Fibroblast of skin of scalp (primary cell): ENCODE measurements around the gene RAB8A.
"Not testable (repeated sequence)": the region's sequence is repeated elsewhere in the genome, so short reads cannot be mapped to it uniquely, and the experiment has no call there.

Experiments
- DNase-seq: peaks from one replicate; pipeline ENCODE4 v3.0.0-alpha.2; 2013

Gene RAB8A

GRCh38 chr19:16078759-16079707 is 32.7 kb upstream of the RAB8A start:
- peak; percentile 99 for DNase-seq

DNA sequence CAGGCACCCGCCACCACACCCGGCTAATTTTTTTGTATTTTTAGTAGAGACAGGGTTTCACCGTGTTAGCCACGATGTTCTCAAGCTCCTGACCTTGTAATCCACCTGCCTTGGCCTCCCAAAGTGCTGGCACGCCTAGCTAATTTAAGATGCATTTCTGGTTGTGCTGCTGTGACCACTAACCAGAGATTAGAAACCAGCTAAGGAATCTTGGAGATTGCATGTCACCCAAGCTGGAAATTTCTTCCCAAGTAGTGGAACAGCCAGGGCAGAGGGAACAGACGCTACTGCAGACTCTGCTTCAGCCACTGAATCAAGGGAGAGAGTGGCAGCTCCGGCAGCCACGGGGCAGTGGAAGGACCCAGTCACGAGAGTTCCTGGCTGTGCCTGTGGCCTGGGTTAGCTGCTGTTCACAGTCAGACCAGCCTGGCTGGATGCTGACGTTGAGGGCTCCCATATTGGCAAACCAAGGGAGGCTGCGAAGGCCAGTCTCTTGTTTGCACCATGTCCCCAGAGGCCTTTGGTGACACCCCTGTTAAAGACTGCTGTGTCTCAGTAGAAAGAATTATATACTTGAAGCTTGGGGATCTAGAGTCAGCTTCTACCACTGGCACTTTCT is 27.5 kb upstream of the RAB8A start:
- DNase-seq = peak; percentile 13

DNA sequence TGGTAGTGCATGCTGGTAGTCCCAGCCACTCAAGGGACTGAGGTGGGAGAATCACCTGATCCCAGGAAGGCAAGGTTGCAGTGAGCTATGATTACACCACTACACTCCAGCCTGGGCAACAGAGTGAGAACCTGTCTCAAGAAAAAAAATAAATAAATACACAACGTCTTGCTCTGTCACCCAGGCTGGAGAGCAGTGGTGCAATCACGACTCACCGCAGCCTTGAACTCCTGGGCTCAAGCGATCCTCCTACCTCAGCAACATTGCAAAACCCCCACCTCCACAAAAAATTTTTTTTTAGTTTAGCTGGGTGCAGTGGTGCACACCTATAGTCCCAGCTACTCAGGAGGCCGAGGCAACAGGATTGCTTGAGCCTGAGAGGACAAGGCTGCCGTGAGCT is 26.6 kb upstream of the RAB8A start:
- DNase-seq = no peak

DNA sequence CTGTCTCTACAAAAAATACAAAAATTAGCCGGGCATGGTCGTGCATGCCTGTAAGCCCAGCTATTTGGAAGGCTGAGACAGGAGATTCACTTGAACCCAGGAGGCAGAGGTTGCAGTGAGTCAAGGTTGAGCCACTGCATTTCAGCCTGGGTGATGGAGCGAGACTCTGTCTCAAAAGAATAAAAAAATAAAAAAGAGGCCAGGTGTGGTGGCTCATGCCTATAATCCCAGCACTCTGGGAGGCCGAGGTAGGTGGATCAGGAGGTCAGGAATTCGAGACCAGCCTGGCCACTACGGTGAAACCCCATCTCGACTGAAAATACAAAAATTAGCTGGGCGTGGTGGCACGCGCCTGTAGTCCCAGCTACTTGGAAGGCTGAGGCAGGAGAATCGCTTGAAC is 24.3 kb upstream of the RAB8A start:
- DNase-seq = not testable (repeated sequence)

- no peak for DNase-seq
These were observed 23.7 kb upstream of the RAB8A start for GRCh38 chr19:16087940-16088339.

GRCh38 chr19:16088351-16089009 is 23.2 kb upstream of the RAB8A start:
- no peak for DNase-seq

GRCh38 chr19:16089010-16089846 is 22.5 kb upstream of the RAB8A start:
- DNase-seq = no peak

DNA sequence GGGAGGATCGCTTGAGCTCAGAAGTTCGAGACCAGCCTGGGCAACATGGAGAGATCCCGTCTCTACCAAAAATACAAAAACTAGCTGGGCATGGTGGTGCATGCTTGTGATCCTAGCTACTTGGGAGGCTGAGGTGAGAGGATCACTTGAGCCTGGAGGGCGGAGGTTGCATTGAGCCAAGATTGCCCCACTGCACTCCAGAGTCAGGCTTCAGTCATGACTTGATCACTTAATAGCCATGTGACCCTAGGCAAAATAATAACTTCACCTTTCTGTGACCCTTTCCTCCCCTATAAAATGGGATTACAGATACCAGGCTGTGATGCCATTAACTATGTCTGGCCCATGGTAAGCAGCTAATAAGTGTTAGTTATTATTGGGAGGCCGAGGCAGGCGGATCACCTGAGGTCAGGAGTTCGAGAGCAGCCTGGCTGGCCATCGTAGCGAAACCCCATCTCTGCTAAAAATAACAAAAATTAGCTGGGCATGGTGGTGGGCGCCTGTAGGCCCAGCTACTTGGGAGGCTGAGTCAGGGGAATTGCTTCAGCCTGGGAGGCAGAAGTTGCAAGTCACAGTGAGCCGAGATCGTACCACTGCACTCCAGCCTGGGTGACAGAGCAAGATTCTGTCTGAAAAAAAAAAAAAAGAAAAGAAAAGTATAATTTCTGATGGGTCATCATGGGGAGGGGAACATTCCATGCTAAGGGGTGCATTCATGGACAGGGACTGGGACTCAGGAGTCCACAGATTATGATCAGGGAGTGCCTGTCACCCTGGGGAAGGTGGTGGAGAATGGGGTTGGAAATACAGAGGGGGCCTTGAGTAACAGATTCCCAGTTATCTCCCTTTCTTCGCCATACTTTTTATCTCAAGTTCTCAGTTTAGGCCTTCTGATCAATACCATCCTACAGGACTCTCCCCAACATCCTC is 19.9 kb upstream of the RAB8A start:
- DNase-seq = no peak

- peak; percentile 78 for DNase-seq
These were observed 17.2 kb upstream of the RAB8A start for GRCh38 chr19:16094360-16095070.

DNA sequence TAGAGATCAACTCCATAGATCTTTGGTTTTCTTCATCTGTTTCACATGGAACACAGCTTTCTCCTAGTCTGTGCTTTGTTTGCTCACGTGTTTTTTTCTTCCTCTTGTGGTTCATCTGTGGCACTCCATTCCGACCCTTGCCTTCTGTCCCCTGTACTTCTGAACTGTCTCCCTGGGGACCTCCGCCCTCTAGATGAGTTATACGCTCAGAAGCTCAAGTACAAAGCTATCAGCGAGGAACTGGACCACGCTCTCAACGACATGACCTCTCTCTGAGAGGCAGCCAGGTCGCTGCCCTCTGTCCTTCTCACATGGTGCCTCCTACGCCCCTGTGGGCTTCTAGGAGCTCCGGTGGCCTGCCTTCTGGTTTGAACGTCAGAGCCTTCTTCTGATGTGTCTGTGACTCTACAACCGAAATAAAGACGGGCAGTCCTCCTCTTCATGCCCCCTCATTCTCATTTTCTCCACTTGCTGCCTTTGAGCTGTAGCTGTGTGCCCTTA is 16.6 kb upstream of the RAB8A start:
- no peak for DNase-seq

DNA sequence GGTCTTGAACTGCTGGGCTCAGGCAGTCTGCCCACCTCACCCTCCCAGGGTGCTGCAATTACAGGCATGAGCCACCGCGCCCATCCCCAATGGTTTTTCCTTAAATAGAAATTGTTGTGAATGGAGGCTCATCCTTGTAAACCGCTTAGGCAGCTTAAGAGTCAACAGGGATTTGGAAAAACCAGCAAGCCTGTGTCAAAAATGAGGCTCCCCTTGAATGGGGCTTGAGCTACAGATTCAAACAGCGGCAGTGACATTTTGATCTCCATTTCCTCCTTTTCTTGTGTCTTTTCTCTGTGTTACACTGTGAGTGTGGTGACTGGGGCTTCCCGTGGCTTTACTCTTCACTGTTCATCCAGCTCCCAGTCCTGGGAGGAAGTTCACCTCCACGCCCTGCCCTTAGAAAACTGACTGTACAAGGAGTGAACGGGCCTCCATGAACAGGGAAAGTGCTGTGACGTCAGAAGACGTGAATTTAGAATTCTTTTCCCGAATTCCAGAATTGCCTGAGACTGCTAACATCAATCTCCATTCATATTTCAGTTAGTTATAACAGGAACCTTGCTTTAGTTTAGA is 15.3 kb upstream of the RAB8A start:
- DNase-seq = no peak

GRCh38 chr19:16098416-16098768 is 13.3 kb upstream of the RAB8A start:
- DNase-seq = no peak

- no peak for DNase-seq
These were observed 12.9 kb upstream of the RAB8A start for GRCh38 chr19:16098821-16099220.

GRCh38 chr19:16099314-16099965 is 12.2 kb upstream of the RAB8A start:
- DNase-seq = not testable (repeated sequence)

- DNase-seq = no peak
These were observed 11.2 kb upstream of the RAB8A start for GRCh38 chr19:16100524-16100923.

GRCh38 chr19:16104722-16105121 is 7.0 kb upstream of the RAB8A start:
- DNase-seq = no peak

DNA sequence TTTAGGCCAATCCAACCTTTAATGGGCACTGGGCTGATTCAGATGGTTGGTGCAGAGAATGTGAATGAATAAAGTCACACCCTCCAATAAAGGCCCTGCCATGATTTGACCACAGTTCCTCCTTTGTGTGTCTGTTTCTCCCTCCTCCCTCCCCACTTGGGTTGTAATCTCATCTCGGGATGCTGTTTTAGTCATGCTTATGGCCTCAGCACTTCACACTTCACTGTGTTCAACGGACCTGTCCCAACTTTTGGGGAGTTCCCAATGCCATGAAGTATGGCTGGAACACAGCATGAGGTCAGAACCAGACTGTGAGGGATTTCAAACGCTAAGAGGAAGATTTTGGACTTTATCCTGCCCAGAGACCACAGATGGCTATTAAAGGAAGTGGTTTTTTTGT is 5.6 kb upstream of the RAB8A start:
- DNase-seq = peak; percentile 48

DNA sequence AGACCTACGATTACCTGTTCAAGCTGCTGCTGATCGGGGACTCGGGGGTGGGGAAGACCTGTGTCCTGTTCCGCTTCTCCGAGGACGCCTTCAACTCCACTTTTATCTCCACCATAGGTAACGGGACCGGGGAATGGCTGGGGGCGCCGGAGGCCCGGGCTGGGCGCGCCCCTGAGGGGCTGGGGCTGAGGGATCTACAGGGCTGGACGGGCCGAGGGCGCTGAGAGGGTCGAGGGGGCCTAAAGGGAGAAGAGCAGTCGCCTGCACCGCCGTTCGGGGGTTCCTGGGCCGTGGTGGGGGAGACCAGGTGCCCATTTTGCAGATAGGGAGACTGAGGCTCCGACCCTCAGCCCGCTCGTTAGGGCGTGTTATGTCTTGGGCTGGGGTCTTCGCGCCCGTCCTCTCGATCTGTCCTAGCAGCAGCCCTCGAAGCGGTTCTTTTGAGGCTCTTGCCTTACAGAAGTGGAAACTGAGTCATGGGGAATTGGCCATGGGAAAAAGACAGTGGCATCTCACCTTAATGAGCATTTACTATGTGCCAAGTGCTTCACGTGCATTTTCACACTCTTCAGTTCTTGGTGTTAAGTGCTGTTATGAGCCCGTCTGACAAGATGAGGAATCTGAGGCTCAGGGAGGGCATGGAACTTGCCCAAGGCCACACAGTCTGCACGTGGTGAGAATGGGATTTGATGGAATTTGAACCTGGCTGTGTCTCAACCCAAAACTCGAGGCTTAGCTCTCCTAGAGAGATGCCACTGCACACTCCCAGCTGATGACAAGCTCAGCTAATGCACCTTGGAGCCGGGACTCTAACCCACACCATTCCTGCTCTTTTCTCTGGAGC is 442 bp downstream of the RAB8A start:
- no peak for DNase-seq

- no peak for DNase-seq
These were observed 1.1 kb downstream of the RAB8A start for GRCh38 chr19:16112778-16113177.
